H9 (cell line): Measurements from ENCODE around the gene PRELID2. TPM values are rescaled to one million over a fixed set of nuclear protein-coding genes. Genes with fewer than 3 reads are reported as not detected.

Experiments used
- DNase-seq: peaks from one replicate; pipeline ENCODE4 v3.0.0-alpha.2; 2017
- H2AFZ ChIP-seq: one replicate; pipeline ENCODE4 v1.6.1; 2013; ENCODE audit warnings: mild to moderate bottlenecking, low read length, control low read depth, moderate library complexity
- H2AK5ac ChIP-seq: 2 replicates; pipeline ENCODE4 v1.6.1; 2013; ENCODE audit warnings: low read length, control low read depth, mixed read lengths; ENCODE audit not compliant: insufficient read length
- H2BK120ac ChIP-seq: one replicate; pipeline ENCODE4 v1.6.1; 2013; ENCODE audit warnings: low read depth, mild to moderate bottlenecking, low read length, control low read depth, inconsistent platforms; ENCODE audit not compliant: poor library complexity, severe bottlenecking
- H2BK12ac ChIP-seq: 2 replicates; pipeline ENCODE4 v1.6.1; 2013; ENCODE audit warnings: low read length, control low read depth, mixed read lengths, low read depth; ENCODE audit not compliant: insufficient read length
- H2BK15ac ChIP-seq: 2 replicates; pipeline ENCODE4 v1.6.1; 2013; ENCODE audit warnings: low read depth, low read length, control low read depth
- H2BK20ac ChIP-seq: one replicate; pipeline ENCODE4 v1.6.1; 2013; ENCODE audit warnings: low read depth, mild to moderate bottlenecking, low read length, control low read depth, inconsistent platforms; ENCODE audit not compliant: poor library complexity, severe bottlenecking
- H2BK5ac ChIP-seq: 2 replicates; pipeline ENCODE4 v1.6.1; 2013; ENCODE audit warnings: low read length, control low read depth, mixed read lengths; ENCODE audit not compliant: insufficient read length
- H3K14ac ChIP-seq: 2 replicates; pipeline ENCODE4 v1.6.1; 2013; ENCODE audit warnings: low read length, control low read depth; ENCODE audit not compliant: insufficient read depth
- H3K18ac ChIP-seq: 2 replicates; pipeline ENCODE4 v1.6.1; 2013; ENCODE audit warnings: low read depth, mild to moderate bottlenecking, mixed read lengths, low read length, control low read depth; ENCODE audit not compliant: insufficient read length
- H3K23ac ChIP-seq: 2 replicates; pipeline ENCODE4 v1.6.1; 2013; ENCODE audit warnings: low read length, control low read depth, mixed read lengths, low read depth; ENCODE audit not compliant: insufficient read length
- H3K23me2 ChIP-seq: 2 replicates; pipeline ENCODE4 v1.6.1; 2013; ENCODE audit warnings: low read depth, mild to moderate bottlenecking, mixed read lengths, low read length, control low read depth; ENCODE audit not compliant: insufficient read length, poor library complexity, severe bottlenecking
- H3K27ac ChIP-seq: 2 replicates; pipeline ENCODE4 v1.5.1; 2013; ENCODE audit warnings: low read length, control low read depth, mixed read lengths, low read depth; ENCODE audit not compliant: insufficient read length
- H3K27me3 ChIP-seq: 2 replicates; pipeline ENCODE4 v1.6.1; 2013; ENCODE audit warnings: low read length, control low read depth, inconsistent platforms; ENCODE audit not compliant: insufficient read depth
- H3K4ac ChIP-seq: 2 replicates; pipeline ENCODE4 v1.6.1; 2013; ENCODE audit warnings: low read depth, mild to moderate bottlenecking, control low read depth, inconsistent platforms, low read length, moderate library complexity
- H3K4me1 ChIP-seq: 2 replicates; pipeline ENCODE4 v1.6.1; 2013; ENCODE audit warnings: low read length, control low read depth, inconsistent platforms; ENCODE audit not compliant: insufficient read depth
- H3K4me2 ChIP-seq: 2 replicates; pipeline ENCODE4 v1.6.1; 2013; ENCODE audit warnings: low read length, control low read depth, mixed read lengths; ENCODE audit not compliant: insufficient read length, insufficient read depth
- H3K56ac ChIP-seq: 2 replicates; pipeline ENCODE4 v1.6.1; 2013; ENCODE audit warnings: low read depth, mild to moderate bottlenecking, mixed read lengths, low read length, control low read depth; ENCODE audit not compliant: insufficient read length
- H3K79me1 ChIP-seq: 2 replicates; pipeline ENCODE4 v1.6.1; 2013; ENCODE audit warnings: low read depth, mild to moderate bottlenecking, moderate library complexity, low read length, control low read depth, inconsistent platforms; ENCODE audit not compliant: insufficient read depth, poor library complexity, severe bottlenecking
- H3K79me2 ChIP-seq: 2 replicates; pipeline ENCODE4 v1.6.1; 2013; ENCODE audit warnings: low read length, control low read depth, inconsistent platforms; ENCODE audit not compliant: insufficient read depth
- H3K9ac ChIP-seq: 2 replicates; pipeline ENCODE4 v1.6.1; 2013; ENCODE audit warnings: low read length, control low read depth, mixed read lengths; ENCODE audit not compliant: insufficient read length; ENCODE audit errors: extremely low read depth
- H3K9me3 ChIP-seq: one replicate; pipeline ENCODE4 v1.6.1; 2013; ENCODE audit warnings: low read depth, low read length, inconsistent platforms; ENCODE audit not compliant: control insufficient read depth
- H3T11ph ChIP-seq: one replicate; pipeline ENCODE4 v1.6.1; 2013; ENCODE audit warnings: mild to moderate bottlenecking, low read length, control low read depth, inconsistent platforms
- H4K20me1 ChIP-seq: one replicate; pipeline ENCODE4 v1.6.1; 2013; ENCODE audit not compliant: control insufficient read depth, insufficient read length, insufficient read depth
- H4K5ac ChIP-seq: 2 replicates; pipeline ENCODE4 v1.6.1; 2013; ENCODE audit warnings: low read depth, mild to moderate bottlenecking, mixed read lengths, low read length, control low read depth; ENCODE audit not compliant: insufficient read length
- H4K8ac ChIP-seq: replicated peaks from 2 replicates; pipeline ENCODE4 v1.6.1; 2013; ENCODE audit warnings: low read length, control low read depth, mixed read lengths, low read depth; ENCODE audit not compliant: insufficient read length
- H4K91ac ChIP-seq: 2 replicates; pipeline ENCODE4 v1.6.1; 2013; ENCODE audit warnings: low read depth, mild to moderate bottlenecking, moderate library complexity, mixed read lengths, low read length, control low read depth; ENCODE audit not compliant: insufficient read length
- H3K27ac Mint-ChIP-seq, 3 experiments: 2 replicates in 2 of 3; 3 replicates in 1 of 3; pipeline ENCODE4 v1.8.0; 2020 to 2021; ENCODE audit warnings: mixed read lengths in 3 of 3, mild to moderate bottlenecking in 1 of 3, moderate library complexity in 1 of 3
- H3K27me3 Mint-ChIP-seq: 2 replicates; pipeline ENCODE4 v1.8.0; 2021; ENCODE audit warnings: low read depth, mild to moderate bottlenecking, moderate library complexity, mixed read lengths
- H3K36me3 Mint-ChIP-seq, 3 experiments: 2 replicates in 2 of 3; 3 replicates in 1 of 3; pipeline ENCODE4 v1.8.0; 2020 to 2021; ENCODE audit warnings: low read depth in 3 of 3, mixed read lengths in 3 of 3; ENCODE audit not compliant: insufficient read depth in 1 of 3
- H3K4me1 Mint-ChIP-seq, 2 experiments: 2 replicates each; pipeline ENCODE4 v1.8.0; 2020; ENCODE audit warnings: mixed read lengths in 2 of 2
- H3K4me3 Mint-ChIP-seq, 2 experiments: 2 replicates in 1 of 2; 3 replicates in 1 of 2; pipeline ENCODE4 v1.8.0; 2020 to 2021; ENCODE audit warnings: mild to moderate bottlenecking in 2 of 2, mixed read lengths in 2 of 2, moderate library complexity in 1 of 2
- H3K9me3 Mint-ChIP-seq, 2 experiments: 2 replicates in 1 of 2; 3 replicates in 1 of 2; pipeline ENCODE4 v1.8.0; 2020; ENCODE audit warnings: mild to moderate bottlenecking in 2 of 2, mixed read lengths in 2 of 2, moderate library complexity in 1 of 2
- CTCF ChIP-seq: fragments of 200-600 bp; sonication (generic); conservative IDR thresholded peaks from 3 replicates; pipeline ENCODE4 v1.8.0; 2021; ENCODE audit warnings: antibody characterized with exemption, mild to moderate bottlenecking
- WGBS: extraction: QIAGEN DNeasy Blood & Tissue Kit; methylation state at CpG from one replicate; pipeline ENCODE4 v1.1.7; 2013; ENCODE audit warnings: missing lambda C conversion rate, low lambda C conversion rate, mixed read lengths; ENCODE audit not compliant: insufficient read length; ENCODE audit errors: extremely low coverage; 5-methylcytosine and 5-hydroxymethylcytosine counted together
- total RNA-seq: library from RNA; stranded (reverse); gene quantifications from 2 replicates; pipeline ENCODE4 v1.2.1, GENCODE V29; 2021

Gene PRELID2
- total RNA-seq, 1 experiment from 2014 or later, result 13.2 TPM

DNA sequence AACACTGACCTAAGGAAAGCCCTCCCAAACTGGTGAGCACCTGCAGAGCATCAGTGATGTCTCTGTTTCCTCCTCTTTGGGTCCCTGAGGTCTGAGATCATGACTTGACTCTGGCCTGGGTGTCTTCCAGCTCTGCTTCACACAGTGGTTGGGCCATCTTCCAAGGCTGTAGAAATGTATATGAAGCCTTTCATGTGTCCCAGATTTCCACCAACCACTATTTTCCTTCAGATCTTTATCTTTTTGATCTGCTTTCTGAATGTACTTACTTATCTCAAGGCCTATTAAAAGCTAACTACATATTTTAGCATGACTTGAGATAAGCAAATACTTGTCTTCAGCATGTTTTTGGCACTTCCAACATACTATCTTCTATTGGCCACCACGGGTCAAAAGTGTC, 47.1 kb downstream of the PRELID2 start:
- Mint-ChIP-seq H3K9me3 (0 out of 5 replicates have a peak, but pooled peaks cover 0 to 3% of the 10 kb centered on the region in 2 experiments), H3K36me3 (peaks cover 0 to 5% (median 0%) of the 10 kb centered on the region in 3 experiments; a peak in 1 of 7 replicates), H3K4me1 (peaks cover 12 to 25% of the 10 kb centered on the region in 2 experiments), H3K27me3 (no peaks in the 10 kb centered on the region), H3K4me3 (no peak overlapping the region), H3K27ac (no peak overlapping the region)
- no peaks in the 10 kb centered on the region for H3K27me3 ChIP-seq
- no peaks in the 10 kb centered on the region for H3K23me2 ChIP-seq
- H3K56ac ChIP-seq, result no peak overlapping the region
- H4K91ac ChIP-seq, result no peak overlapping the region
- no peak overlapping the region for H3K4ac ChIP-seq
- no peak overlapping the region for H3T11ph ChIP-seq
- H3K4me1 ChIP-seq, result no peaks in the 10 kb centered on the region; the same call in none of the 2 replicates
- WGBS, result no CpG with 5 or more reads among the region's 1 CpG
- H2AK5ac ChIP-seq, result no peak overlapping the region
- DNase-seq, result no peak
- H3K79me2 ChIP-seq, result no peaks in the 10 kb centered on the region
- no peak for TF ChIP-seq CTCF
- H3K14ac ChIP-seq, result no peak overlapping the region
- no peak overlapping the region for H3K27ac ChIP-seq
- H2AFZ ChIP-seq, result no peak overlapping the region
- no peak overlapping the region for H2BK5ac ChIP-seq
- no peak overlapping the region for H3K18ac ChIP-seq
- H2BK20ac ChIP-seq, result no peak overlapping the region
- H3K23ac ChIP-seq, result no peak overlapping the region
- H2BK15ac ChIP-seq, result no peak overlapping the region
- H3K9ac ChIP-seq, result no peak overlapping the region
- no peaks in the 10 kb centered on the region for H3K79me1 ChIP-seq
- no peak overlapping the region for H2BK120ac ChIP-seq
- no peak overlapping the region for H4K5ac ChIP-seq
- no peaks in the 10 kb centered on the region for H3K9me3 ChIP-seq
- H4K20me1 ChIP-seq, result no peaks in the 10 kb centered on the region
- H4K8ac ChIP-seq, result no peak overlapping the region
- no peak overlapping the region for H2BK12ac ChIP-seq
- H3K4me2 ChIP-seq, result no peak overlapping the region
